NCI-H345 (cell line): ENCODE measurements around the gene TMC3.
"Not testable (repeated sequence)": the region's sequence is repeated elsewhere in the genome, so short reads cannot be mapped to it uniquely, and the experiment has no call there.

ENCODE experiments used
- DNase-seq: peaks from one replicate; lab custom pipeline; 2025; lab: John Stamatoyannopoulos, UW

TMC3 gene

DNA sequence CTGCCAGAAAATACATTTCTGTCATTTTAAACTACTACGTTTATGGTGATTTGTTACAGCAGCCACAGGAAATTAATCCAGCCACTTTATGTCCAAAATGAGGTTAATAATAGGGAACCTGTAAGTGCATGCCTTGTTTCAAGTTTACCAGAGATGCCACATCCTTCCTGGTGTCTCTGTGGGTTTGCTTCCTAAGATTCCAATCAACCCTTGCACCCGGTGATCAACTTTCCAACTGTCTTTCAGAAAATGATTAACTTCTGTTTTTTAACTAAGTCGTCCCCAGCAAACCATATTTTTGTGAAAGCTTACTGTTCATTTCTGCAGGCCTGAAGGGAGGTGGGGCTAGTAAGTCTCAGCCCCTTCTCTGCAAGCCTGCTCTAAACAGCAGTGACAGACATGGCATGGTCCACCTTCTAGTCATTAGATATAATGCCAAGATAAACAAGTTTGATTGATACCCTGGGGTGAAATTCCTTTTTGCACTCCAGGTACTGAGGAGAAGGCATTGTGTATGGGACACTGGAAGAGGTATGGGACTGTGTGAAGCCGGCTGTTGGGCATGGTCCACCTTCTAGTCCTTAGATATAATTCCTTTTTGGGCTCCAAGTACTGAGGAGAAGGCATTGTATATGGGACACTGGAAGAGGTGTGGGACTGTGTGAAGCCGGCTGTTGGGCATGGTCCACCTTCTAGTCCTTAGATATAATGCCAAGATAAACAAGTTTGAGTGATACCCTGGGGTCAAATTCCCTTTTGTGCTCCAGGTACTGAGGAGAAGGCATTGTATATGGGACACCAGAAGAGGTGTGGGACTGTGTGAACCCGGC lies 11.1 kb upstream of the TMC3 start:
- peak; percentile 62 for DNase-seq

DNA sequence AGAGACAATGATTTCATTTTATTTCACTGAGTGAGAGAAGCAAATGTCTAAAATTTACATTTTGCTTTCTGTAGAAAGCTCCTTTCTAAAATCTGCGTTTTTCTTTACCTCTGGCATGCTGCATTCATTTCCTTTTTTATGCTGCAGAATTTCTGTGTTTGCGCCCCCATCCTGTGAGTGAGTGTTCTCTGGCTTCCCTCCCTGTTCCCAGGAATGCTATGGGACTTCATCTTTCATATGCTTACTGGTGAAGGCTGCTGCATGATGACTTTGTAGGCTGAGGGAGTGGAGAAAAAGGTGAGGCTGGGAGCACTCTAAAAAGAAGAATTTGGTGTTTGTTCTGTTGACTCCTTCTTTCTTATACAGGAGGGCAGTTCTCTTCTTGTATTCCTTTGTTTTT lies 7.7 kb upstream of the TMC3 start:
- DNase-seq = no peak

DNA sequence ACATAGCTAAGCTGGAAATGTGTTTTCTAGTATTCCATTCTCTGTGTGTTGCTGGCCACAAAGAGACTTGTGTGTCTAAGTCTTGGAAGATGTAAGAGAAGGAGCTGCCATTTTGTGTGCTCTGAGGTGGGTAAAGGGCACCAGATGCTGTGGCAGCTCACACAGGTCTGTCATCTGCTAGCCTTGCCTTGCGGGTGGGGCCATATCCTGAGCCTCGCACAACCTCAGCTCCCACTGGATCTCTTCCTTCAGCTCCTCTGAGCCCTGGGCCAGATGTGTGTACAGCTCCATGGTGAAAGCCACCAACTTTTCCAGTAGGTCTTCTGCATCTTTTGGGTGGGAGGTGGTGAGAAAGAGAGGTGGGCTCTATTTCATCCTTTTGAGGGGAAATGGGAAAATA lies 6.7 kb upstream of the TMC3 start:
- no peak for DNase-seq

DNA sequence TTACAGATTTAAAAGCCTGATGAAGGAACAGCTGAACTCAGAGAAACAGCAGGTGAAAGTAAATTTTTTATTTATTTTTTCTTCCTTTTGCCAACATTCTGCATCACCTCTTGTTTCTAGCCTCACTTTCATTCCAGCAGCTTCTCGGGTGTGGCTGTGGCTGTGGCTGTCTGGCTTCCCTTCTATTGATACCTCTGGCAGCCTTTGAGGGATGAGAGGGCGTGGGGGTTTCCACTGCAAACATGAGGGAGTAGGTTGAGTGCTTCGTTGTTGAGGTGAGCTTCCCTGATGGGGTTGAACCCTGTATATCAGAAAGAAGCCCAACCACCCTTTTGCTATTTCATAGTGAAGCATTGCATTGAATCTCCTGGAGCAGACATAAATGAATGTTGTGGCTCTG lies 6.2 kb upstream of the TMC3 start:
- DNase-seq = no peak

DNA sequence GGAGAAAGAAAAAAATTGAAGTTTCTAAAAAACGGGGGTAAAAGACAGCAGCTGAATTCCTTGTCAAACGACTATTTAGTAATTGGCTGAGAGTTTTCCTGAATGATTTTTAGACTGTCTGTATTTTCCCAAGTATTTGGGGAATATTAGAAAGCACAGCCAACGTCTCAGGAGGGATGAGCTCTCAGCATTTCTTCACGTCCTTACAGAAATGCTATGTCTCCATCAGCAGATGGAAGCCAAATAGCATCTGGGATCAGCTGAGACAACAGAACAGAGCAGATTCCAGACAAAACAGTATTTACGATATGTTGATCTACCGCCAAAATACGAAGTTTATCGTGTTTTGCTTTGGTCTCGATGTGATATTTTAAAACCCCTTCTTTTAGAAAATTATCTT lies 5.3 kb upstream of the TMC3 start:
- no peak for DNase-seq

DNA sequence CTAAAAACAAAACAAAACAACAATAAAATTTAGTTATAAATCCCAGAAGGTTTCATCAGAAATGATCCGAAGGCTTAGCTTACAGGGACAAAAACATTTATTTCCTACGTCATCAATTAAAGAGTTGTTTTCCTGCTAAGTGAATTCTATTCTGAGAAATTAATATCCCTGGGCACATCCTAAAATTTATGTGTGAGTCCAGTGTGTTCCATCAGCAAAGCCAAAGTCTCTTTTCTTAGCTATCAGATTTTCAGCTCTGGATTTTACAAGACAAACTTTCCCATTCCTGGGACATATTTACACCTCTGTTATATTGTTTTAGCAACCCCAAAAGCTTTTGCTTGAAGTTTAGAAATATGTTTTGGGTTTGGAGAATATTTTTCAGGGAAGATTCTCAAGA lies 4.4 kb upstream of the TMC3 start:
- no peak for DNase-seq

DNA sequence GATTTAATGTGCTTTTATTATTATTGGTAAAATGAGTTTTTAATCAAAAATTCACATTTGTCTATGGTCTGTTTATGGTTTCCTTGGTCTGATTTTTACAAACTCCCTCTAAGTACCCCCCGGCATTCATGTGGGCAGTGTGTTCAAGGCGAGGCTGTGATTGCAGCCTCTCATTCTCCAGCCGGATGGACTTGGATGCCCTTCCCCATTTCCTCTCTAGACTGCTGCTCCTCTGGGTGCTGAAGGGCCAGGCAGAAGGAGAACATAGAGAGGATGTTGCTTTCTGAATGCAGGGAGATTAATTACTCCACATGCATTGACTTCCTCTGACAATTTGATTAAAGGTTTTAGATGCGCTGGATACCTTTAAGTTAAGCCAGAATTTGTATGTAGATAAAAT lies 3.9 kb upstream of the TMC3 start:
- no peak for DNase-seq

DNA sequence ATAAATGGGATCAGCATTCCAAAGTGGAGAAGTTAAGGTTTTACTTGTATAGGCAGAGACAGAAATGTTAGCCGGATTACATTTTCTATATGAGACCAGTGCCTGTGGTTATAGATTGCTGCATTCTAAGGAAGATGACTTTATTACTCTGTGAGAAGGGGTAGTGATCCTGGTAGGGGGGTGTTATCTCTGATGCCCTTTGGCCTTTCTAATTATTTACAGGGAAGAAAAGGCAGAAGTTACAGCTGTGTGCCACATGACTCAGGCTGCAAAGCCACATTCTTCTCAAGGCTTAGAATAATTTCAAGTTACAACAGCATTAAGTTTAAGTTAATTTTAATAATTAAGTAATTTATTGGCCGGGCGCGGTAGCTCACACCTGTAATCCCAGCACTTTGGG lies 2.2 kb upstream of the TMC3 start:
- no peak for DNase-seq

DNA sequence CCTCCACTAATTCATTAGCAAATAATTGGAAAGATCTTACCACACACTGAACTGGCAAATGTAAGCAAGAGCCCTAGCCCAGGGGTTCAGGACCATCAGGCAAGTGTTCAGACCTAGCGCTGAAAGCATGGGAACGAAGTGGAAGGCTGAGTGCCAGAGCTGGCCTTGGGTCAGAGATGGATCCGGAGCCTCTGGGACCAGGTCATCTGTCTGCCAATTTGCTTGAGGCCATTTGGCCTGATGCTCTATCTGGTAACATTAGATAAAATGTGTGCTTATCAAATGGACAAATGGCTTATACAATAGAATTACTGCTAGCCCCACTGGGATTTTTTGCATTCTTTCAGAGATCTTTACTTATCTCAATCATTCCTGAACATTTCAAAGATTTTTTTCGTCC lies 1.4 kb upstream of the TMC3 start:
- no peak for DNase-seq

DNA sequence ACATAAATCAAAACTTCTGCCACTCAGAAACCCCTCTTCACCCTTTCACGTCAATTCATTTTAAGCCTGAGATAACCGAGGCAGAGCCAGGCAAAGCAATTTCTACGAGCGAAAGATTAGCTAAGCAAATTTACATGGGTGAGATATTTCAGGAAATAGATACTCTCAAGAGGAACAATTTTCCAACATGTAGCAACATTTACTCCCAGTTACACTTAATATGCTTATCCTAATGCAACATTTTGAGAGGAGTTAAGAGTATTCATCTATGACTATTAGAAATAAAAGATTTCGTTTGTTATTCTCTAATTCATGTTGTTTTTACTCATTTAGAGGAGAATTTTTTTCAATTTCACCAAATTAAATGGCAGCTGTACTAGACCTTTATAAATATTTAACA lies 837 bp downstream of the TMC3 start:
- no peak for DNase-seq

DNA sequence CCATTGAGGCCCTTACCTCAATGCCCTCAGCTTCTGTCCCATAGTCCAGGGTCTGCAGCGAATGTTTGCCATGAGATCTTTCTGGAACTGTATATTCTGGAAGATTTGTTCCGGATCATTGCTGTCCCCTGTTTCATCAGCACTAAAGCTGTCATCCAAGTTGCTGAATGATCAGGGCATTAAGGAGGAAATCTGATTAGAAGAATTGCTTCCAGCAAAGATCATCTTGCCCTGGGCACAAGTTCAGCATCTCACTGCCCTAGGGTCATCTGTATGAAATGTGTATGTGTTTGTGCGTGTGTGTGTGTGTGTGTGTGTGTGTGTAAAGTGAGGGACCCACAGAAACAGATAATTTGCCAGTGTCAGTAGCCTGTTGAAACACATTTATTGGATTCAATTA lies 1.4 kb downstream of the TMC3 start:
- no peak for DNase-seq

DNA sequence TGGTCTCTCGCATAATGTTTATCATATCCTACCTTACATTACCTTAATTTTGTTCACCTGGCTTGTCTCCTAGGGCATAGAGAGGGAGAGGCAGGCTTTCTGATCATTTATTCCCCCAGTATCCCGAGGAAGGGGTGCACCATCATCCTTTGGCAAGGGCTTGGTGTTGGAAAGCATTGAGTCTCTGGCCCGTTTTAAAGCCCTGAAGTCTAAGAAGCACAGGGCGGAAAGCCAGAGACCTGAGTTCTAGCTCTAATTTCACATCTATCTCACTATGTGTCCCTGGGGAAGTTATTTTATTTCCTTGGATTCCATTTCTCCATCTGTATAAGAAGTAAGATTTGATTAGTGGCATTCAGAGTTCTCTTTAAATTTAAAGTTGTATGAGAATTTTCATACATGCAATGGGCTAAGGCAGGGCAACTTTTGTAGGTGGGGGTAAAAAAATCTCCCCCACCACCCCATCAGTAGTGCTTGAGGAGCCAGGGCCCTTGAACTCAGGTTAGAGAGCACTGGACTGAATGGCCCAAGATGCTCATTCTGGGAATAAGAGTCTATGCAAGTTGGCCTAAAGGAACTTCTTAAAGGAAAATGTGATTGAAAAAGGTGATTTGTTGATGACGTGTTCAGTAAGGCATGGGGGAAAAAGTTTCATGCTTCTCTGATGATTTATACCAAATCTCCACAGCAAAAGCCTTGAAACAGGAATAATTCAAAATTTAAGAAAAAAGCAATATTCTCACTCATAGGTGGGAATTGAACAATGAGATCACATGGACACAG lies 10.1 kb downstream of the TMC3 start:
- DNase-seq = no peak

DNA sequence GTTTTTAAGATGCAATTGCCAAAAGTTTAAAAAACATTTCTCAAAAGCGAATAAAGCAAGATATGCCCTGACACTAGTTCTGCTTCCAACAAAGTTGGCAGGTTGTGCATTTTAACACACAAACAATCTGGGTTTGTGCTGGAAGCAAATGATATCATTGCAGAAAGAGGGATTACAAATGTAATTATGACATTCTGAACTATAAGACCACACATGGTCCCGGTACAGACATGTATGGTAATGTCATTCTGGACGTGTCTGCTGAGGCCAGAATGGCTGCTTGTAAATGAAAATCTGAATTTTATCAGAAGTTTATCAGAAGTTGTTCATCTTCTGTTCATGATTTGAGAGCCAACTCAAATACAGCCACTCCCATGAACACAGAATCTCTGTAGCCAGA lies 10.7 kb downstream of the TMC3 start:
- no peak for DNase-seq

DNA sequence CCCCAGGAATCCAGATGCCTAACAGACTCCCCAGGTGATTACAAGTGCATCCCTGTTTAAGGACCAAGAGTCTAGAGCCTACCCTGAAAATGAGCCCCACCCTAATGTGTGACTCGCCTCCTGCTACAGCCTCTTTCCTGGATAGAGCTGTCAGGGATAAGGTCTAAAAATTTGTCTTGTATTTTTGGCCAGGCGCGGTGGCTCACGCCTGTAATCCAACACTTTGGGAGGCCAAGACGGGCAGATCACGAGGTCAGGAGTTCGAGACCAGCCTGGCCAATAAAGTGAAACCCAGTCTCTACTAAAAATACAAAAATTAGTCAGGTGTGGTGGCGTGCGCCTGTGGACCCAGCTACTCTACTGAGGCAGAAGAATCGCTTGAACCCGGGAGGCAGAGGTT lies 11.2 kb downstream of the TMC3 start:
- DNase-seq = no peak

DNA sequence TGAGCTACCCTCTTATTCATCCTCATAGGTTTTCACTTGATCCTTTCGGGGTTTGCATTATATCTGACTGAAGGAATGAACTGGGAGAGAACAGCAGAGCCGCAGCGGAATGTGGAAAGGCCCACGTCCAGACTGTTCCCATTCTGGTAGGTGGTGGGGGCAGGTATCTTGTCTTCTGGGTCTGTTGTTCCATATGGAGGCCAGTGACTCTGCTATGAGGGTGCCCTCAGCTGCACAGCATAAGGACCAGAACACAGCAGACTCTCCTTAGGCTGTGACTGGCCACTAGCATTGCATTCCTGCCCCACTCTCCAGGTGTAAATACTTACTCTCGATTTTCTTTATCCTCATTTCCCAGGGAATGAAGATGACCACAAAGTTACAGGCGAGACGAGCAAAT lies 12.1 kb downstream of the TMC3 start:
- no peak for DNase-seq

DNA sequence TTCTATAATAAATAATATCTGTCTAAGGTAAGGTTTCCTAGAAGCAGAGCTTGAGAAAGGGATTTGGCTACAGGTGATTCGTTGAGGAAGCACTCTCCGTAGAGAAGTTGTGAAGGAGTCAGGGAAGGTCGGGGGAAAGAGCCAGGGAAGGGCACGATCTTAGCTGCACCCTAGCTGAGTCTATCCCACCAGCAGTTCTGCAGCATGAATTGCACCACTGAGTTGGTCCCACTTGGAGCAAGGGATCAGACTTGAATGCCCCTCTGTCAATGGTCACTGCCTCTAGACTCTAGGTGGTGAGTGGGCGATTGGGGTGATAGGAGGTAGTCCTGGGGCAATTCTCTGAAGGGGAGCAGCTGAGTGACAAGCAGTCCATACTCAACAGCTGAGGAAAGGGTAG lies 13.5 kb downstream of the TMC3 start:
- no peak for DNase-seq

DNA sequence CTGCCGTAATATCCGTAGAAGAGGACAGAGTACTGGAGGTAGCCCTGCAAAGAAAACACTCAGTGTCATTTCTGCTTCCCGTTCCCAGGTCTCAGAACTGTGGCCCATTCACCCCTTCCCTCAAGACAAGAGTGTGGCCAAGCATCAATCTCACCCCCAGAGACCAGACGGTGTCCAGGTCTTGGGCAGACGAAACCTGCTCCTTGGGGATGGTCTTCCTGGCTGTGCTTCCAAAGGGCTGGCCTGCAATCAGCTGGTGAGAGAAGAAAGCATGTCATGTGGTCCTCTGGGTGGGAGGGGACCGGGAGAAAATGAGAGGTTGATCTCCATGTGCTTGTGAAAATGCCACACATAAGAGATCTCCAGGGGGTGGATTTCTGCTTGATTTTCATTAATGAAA lies 15.8 kb downstream of the TMC3 start:
- no peak for DNase-seq

DNA sequence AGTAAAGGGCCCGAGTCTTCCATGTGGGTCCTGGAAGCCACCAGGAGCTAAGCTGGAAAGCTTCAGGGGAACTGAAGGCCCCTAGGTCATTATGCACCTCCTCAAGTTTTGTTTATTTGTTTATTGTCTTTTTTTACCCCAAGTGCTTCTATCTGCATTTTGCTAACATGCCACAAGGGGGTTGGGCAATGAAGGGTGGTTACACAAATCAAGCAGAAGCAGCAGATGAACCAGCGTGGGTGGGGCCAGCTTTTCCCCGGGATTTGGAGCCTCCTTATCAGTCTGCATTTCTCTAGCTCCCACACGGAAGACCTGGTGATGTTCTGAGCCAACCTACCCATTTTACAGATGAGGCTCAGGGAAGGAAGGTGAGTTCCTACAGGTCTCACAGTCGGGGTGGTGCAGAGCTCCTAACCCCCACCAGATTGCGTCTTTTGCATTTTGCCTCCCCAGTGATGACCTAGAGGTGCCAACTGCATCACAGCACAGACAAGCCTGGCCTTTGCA lies 16.8 kb downstream of the TMC3 start:
- DNase-seq = no peak

DNA sequence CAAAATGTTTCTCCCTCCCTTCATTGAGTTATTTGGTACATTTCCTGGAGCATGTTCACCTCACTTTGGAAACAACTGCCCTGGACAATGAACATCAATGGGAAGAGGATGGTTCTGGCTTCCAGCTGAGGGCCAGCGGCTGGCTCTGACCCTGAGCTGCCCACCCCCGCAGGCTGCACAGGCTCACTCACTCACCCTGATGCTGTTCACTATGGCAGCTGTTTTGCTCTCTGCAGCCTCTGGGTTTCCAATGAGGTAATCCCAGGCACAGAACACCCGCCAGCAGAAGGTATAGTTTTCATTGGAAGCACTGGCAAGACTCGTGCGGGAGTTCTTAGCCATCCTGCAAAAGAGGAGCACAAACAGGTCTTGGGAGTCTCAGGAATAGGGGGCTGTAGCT lies 17.8 kb downstream of the TMC3 start:
- no peak for DNase-seq

DNA sequence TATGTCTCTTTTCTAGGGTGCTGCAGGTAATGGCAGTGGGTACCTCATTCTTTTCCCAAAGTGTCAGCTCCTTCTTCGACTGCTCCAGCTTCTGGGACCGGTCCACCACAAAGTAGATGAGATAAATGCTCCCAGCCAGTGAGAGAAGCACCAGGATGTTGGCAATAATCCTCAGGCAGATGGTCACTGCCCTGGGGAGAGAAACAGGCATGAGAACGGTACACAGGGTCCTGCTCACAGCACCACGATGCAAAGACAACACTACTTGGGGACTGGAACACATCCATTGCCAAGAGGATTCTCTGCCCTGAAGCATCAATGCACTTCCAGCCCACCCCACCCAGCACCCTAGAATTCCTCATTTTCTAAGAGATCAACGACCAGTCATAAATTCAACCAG lies 22.4 kb downstream of the TMC3 start:
- DNase-seq = no peak

DNA sequence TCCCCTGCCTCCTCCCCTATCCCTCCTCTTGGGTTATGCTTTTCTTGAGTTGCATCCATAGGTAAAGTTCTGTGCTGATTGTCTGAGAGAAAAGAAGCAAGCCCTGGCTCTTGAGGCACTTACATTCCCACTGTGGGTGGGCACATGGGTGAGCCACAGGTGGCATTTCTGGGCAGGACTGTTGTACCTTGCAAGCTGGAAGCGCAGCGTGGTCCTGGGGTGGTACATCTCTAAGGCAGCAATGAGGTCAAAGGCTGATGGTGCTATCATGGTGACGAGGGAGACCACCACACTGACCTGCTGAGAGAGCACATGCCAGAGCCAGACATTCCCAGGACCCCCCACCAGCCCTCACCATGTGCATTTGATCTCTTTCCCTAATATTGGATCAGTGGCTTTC lies 24.7 kb downstream of the TMC3 start:
- no peak for DNase-seq

DNA sequence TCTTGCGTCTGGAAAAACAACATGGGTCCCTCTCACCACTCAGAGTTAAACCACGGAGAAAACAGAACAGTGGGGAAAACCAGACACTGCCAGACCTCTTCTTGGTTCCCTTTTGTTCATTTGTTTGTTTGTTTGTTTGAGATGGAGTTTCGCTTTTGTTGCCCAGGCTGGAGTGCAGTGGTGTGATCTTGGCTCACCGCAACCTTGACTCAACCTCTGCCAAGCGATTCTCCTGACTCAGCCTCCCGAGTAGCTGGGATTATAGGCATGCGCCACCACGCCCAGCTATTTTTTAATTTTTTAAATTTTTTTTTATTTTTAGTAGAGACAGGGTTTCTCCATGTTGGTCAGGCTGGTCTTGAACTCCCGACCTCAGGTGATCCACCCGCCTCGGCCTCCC lies 25.3 kb downstream of the TMC3 start:
- DNase-seq = not testable (repeated sequence)

DNA sequence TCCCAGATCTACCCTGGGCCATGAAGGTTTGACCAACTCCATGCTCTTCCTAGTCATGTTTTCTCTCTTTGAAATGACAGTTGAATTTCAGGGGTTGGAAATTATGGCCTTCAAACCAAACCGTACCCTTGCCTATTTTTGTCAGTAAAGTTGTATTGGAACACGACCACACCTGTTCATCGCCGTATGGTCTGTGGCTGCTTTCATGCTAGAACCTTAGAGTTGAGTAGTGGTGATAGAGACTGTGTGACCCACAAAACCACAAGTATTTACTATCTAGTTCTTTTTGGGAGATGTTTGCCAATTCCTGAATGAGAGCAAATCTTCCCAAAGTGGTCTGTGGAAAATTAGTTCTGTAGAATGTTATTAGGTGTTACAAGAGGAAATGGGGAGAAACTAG lies 26.1 kb downstream of the TMC3 start:
- DNase-seq = no peak

DNA sequence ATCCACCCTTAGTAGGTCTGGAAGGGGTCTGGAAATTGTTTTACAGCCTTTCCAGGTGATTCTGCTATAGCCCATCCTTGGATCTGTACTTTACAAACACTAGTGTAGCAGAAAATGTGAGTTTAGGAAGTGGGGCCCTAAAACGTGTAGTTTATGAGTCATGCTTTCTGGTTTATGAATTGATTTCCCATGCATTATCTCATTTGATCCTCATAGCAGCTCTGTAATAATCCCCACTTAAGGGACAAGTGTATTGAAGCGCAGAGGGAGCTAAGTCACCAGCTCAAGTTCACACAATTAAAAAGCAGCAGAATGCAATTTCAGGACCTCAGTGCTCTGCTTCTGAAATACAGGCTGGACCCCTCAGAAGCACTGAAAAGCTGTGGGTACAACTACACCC lies 27.4 kb downstream of the TMC3 start:
- DNase-seq = no peak
